AG04449 (cell line): ENCODE results near the gene FAM53A.
A peak's percentile ranks its signal among the peaks of the same experiment; 100 is the strongest.
"Not testable (repeated sequence)": the region's sequence is repeated elsewhere in the genome, so short reads cannot be mapped to it uniquely, and the experiment has no call there.

Experiments used
- CTCF ChIA-PET: fragments of 350-600 bp; formaldehyde crosslinking; extraction: SDS; loops from one replicate; lab custom pipeline; 2021; ENCODE audit warnings: antibody characterized with exemption; lab: Yijun Ruan, JAX
- POLR2A ChIA-PET: fragments of 400-600, 350-600 bp; formaldehyde crosslinking; extraction: SDS; loops from one replicate; lab custom pipeline; 2020; ENCODE audit warnings: antibody characterized with exemption, inconsistent platforms; lab: Yijun Ruan, JAX
- DNase-seq: peaks from one replicate; pipeline ENCODE4 v3.0.0-alpha.2; 2010; ENCODE audit warnings: low read depth, low spot score
- H3K4me3 ChIP-seq: 2 replicates; pipeline ENCODE4 v1.5.1; 2011; ENCODE audit warnings: low read depth, mild to moderate bottlenecking, control low read depth, low read length
- CTCF ChIP-seq: IDR thresholded peaks from one replicate; pipeline ENCODE4 v1.5.1; 2011; ENCODE audit warnings: mild to moderate bottlenecking, moderate library complexity, low read length, control low read depth, inconsistent platforms; ENCODE audit not compliant: insufficient read depth; ENCODE audit errors: missing control alignments

Gene FAM53A

GRCh38 chr4:1706358-1706757, 22.2 kb upstream of the FAM53A start:
- POLR2A ChIA-PET = interaction anchor here (1.2 kb wide), 1 partner anchor 13 kb away, joined by 3 read pairs; no protein-coding TSS in a partner anchor
- CTCF ChIA-PET = interaction anchor here (2.4 to 10.5 kb wide), 2 partner anchors 13 to 19 kb away, joined by 10 to 195 read pairs; no protein-coding TSS in a partner anchor
- no peak for DNase-seq
- no peak for TF ChIP-seq CTCF
- no peak overlapping the region for H3K4me3 ChIP-seq

GRCh38 chr4:1705732-1706131, 21.6 kb upstream of the FAM53A start:
- no peak overlapping the region for H3K4me3 ChIP-seq
- no peak for DNase-seq
- TF ChIP-seq CTCF = no peak
- ChIA-PET POLR2A (interaction anchor here (1.2 kb wide), 1 partner anchor 12 kb away, joined by 3 read pairs; no protein-coding TSS in a partner anchor), CTCF (interaction anchor here (2.4 to 10.5 kb wide), 2 partner anchors 13 to 20 kb away, joined by 10 to 195 read pairs; no protein-coding TSS in a partner anchor)

GRCh38 chr4:1703867-1704266, 19.8 kb upstream of the FAM53A start:
- POLR2A ChIA-PET = no interaction called here
- CTCF ChIA-PET = interaction anchor here (0.7 to 10.5 kb wide), 5 partner anchors 9 to 105 kb away, joined by 3 to 195 read pairs (median 4); partner anchors contain the start of gene SLBP
- no peak for DNase-seq
- no peak for TF ChIP-seq CTCF
- no peak overlapping the region for H3K4me3 ChIP-seq

- CTCF ChIA-PET = interaction anchor here (10.5 kb wide), 1 partner anchor 9 kb away, joined by 195 read pairs; no protein-coding TSS in a partner anchor
- DNase-seq, POLR2A ChIA-PET: not testable (repeated sequence)
These were observed 17.6 kb upstream of the FAM53A start for GRCh38 chr4:1701671-1702070.

GRCh38 chr4:1695913-1696312, 11.8 kb upstream of the FAM53A start:
- ChIA-PET CTCF (interaction anchor here (0.9 to 9.5 kb wide), 3 partner anchors 12 to 38 kb away, joined by 3 to 268 read pairs (median 8); partner anchors contain the start of genes TACC3 and TMEM129), POLR2A (no interaction called here)
- DNase-seq = no peak
- TF ChIP-seq CTCF = no peak
- no peak overlapping the region for H3K4me3 ChIP-seq

More at GRCh38 chr4:1701671-1702070, 17.6 kb upstream of the FAM53A start:
- H3K4me3 ChIP-seq = not testable (repeated sequence)

- ChIA-PET CTCF (interaction anchor here (0.5 to 9.5 kb wide), 34 partner anchors 8 to 335 kb away, joined by 3 to 268 read pairs (median 4); partner anchors contain the start of genes FAM53A, SLBP, TACC3 and TMEM129), POLR2A (interaction anchor here (1.2 to 1.5 kb wide), 2 partner anchors 13 to 19 kb away, joined by 3 to 7 read pairs; partner anchors contain the start of gene SLBP)
- no peak overlapping the region for H3K4me3 ChIP-seq
- TF ChIP-seq CTCF = peak; percentile 93
- DNase-seq = no peak
These were observed 9.2 kb upstream of the FAM53A start for GRCh38 chr4:1693131-1693896.
